Natural killer cell (primary cell): ENCODE data around the gene ANO8. TPM values are rescaled to one million over a fixed set of nuclear protein-coding genes. Genes with fewer than 3 reads are reported as not detected.
A peak's percentile ranks its signal among the peaks of the same experiment; 100 is the strongest.

Experiments used
- ATAC-seq, 3 donors: fragments of 150-1000 bp in 2 of 3; fragments of 200-7000 bp in 1 of 3; cut with Tn5 transposase; 1 replicate in 1 of 3; 2 replicates in 2 of 3; pipeline ENCODE4 v1.10.0; 2021; ENCODE audit warnings: mild to moderate bottlenecking in 2 of 3, moderate library complexity in 2 of 3
- DNase-seq, 2 donors: peaks; one replicate each; pipeline versions ENCODE4 v3.0.0 to v3.0.0-alpha.2; 2013 to 2021; ENCODE audit warnings: mixed read lengths in 1 of 2
- H3K27ac ChIP-seq: one replicate; pipeline ENCODE4 v1.5.1; 2013; ENCODE audit warnings: mild to moderate bottlenecking, low read length
- H3K27me3 ChIP-seq: one replicate; pipeline ENCODE4 v1.6.1; 2013; ENCODE audit warnings: low read length; ENCODE audit not compliant: control insufficient read depth, insufficient read depth
- H3K36me3 ChIP-seq: one replicate; pipeline ENCODE4 v1.6.1; 2013; ENCODE audit warnings: low read length; ENCODE audit not compliant: control insufficient read depth, insufficient read depth
- H3K4me1 ChIP-seq: one replicate; pipeline ENCODE4 v1.6.1; 2013; ENCODE audit warnings: low read length; ENCODE audit not compliant: control insufficient read depth, insufficient read depth
- H3K4me3 ChIP-seq: one replicate; pipeline ENCODE4 v1.5.1; 2013; ENCODE audit warnings: low read length
- H3K9me3 ChIP-seq: one replicate; pipeline ENCODE4 v1.6.1; 2013; ENCODE audit warnings: low read length; ENCODE audit not compliant: control insufficient read depth, insufficient read depth
- H3K27ac Mint-ChIP-seq, 2 donors: one replicate each; pipeline ENCODE4 v1.8.0; 2022; ENCODE audit warnings: mild to moderate bottlenecking in 2 of 2, mixed read lengths in 2 of 2, moderate library complexity in 1 of 2
- H3K27me3 Mint-ChIP-seq, 2 donors: one replicate each; pipeline ENCODE4 v1.8.0; 2022; ENCODE audit warnings: low read depth in 2 of 2, mixed read lengths in 2 of 2
- H3K36me3 Mint-ChIP-seq: one replicate; pipeline ENCODE4 v1.8.0; 2022; ENCODE audit warnings: mixed read lengths
- H3K4me1 Mint-ChIP-seq, 2 donors: one replicate each; pipeline ENCODE4 v1.8.0; 2022; ENCODE audit warnings: mixed read lengths in 2 of 2
- H3K4me3 Mint-ChIP-seq: one replicate; pipeline ENCODE4 v1.8.0; 2022; ENCODE audit warnings: mild to moderate bottlenecking, moderate library complexity, mixed read lengths
- H3K9me3 Mint-ChIP-seq, 2 donors: one replicate each; pipeline ENCODE4 v1.8.0; 2022; ENCODE audit warnings: mixed read lengths in 2 of 2
- WGBS: methylation state at CpG from one replicate; pipeline ENCODE4 v1.1.7; 2013; ENCODE audit warnings: missing lambda C conversion rate; ENCODE audit not compliant: insufficient coverage; 5-methylcytosine and 5-hydroxymethylcytosine counted together
- intact Hi-C: fragments of 100-400 bp; cut with micrococcal nuclease; formaldehyde crosslinking; loops from one replicate; pipeline ENCODE4 v1.14.2; 2022
- total RNA-seq, 4 donors: library from RNA; stranded (reverse); fragments of 120-200 nt in 1 of 4; gene quantifications; one replicate each; pipeline versions ENCODE4 v1.2.3 to v1.2.4, GENCODE V29; 2013 to 2022
- TF ChIP-seq, protein P1 (sequence below): fragments of 200-600 bp; IDR thresholded peaks from one replicate; pipeline ENCODE4 v1.8.0; 2022; ENCODE audit warnings: antibody characterized with exemption

The ANO8 gene
- total RNA-seq, 3 donors from 2014 or later (not counting 1 experiment from before 2014, with no cell fraction given), result 18.5 to 24.7 (median 19.1) TPM

GRCh38 chr19:17332677-17333581 is 1.7 kb downstream of the ANO8 start:
- Histone ChIP-seq H3K27ac (no peak overlapping the region), H3K4me3 (no peak overlapping the region), H3K36me3 (no peaks in the 10 kb centered on the region), H3K27me3 (no peaks in the 10 kb centered on the region), H3K9me3 (no peaks in the 10 kb centered on the region), H3K4me1 (peaks cover 51% of the 10 kb centered on the region)
- Mint-ChIP-seq H3K4me1 (peaks cover 25 to 53% of the 10 kb centered on the region in 2 donors), H3K36me3 (no peaks in the 10 kb centered on the region), H3K27ac (no peak overlapping the region), H3K27me3 (no peaks in the 10 kb centered on the region), H3K9me3 (no peaks in the 10 kb centered on the region), H3K4me3 (peak overlapping the region; percentile 68)
- TF ChIP-seq, protein P1, sequence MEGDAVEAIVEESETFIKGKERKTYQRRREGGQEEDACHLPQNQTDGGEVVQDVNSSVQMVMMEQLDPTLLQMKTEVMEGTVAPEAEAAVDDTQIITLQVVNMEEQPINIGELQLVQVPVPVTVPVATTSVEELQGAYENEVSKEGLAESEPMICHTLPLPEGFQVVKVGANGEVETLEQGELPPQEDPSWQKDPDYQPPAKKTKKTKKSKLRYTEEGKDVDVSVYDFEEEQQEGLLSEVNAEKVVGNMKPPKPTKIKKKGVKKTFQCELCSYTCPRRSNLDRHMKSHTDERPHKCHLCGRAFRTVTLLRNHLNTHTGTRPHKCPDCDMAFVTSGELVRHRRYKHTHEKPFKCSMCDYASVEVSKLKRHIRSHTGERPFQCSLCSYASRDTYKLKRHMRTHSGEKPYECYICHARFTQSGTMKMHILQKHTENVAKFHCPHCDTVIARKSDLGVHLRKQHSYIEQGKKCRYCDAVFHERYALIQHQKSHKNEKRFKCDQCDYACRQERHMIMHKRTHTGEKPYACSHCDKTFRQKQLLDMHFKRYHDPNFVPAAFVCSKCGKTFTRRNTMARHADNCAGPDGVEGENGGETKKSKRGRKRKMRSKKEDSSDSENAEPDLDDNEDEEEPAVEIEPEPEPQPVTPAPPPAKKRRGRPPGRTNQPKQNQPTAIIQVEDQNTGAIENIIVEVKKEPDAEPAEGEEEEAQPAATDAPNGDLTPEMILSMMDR, result no peak
- intact Hi-C loops, result loop anchor here (10.0 kb wide), 1 partner anchor 72 kb away; the partner anchor contains the start of gene BST2
- ATAC-seq (no peak), DNase-seq (peak in 1 of 2 donors; percentile 54)
- WGBS, result 97% methylated on average over 45 of the region's 45 CpGs

DNA sequence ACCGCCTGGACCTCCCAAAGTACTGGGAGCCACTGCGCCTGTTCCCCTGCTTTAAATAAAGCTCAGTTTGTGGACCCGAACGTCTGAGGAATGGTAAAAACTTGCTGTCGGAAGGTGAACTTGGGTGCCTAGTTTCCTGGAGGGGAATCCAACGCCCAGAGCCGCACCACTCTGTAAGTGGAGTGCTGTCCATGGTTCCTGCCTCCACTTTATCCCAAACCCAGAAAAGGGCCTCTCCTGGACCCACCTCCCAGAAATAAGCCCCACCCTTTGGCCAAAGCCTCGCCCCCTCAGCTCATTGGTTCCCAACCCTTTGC is 2.3 kb downstream of the ANO8 start:
- Histone ChIP-seq H3K4me1 (peaks cover 46% of the 10 kb centered on the region), H3K4me3 (no peak overlapping the region), H3K36me3 (no peaks in the 10 kb centered on the region), H3K27me3 (no peaks in the 10 kb centered on the region), H3K9me3 (no peaks in the 10 kb centered on the region), H3K27ac (no peak overlapping the region)
- no peak for ATAC-seq
- TF ChIP-seq, protein P1, result no peak
- H3K9me3 Mint-ChIP-seq, result no peaks in the 10 kb centered on the region
- H3K4me1 Mint-ChIP-seq, result peaks cover 21 to 46% of the 10 kb centered on the region in 2 donors
- DNase-seq, result no peak
- no peaks in the 10 kb centered on the region for H3K27me3 Mint-ChIP-seq
- intact Hi-C loops, result loop anchor here (10.0 kb wide), 1 partner anchor 72 kb away; the partner anchor contains the start of gene BST2
- WGBS, result 94% methylated on average over 8 of the region's 8 CpGs
- H3K4me3 Mint-ChIP-seq, result no peak overlapping the region
- H3K36me3 Mint-ChIP-seq, result no peaks in the 10 kb centered on the region
- H3K27ac Mint-ChIP-seq, result no peak overlapping the region

GRCh38 chr19:17331045-17331558 is 3.6 kb downstream of the ANO8 start:
- DNase-seq (no peak), ATAC-seq (no peak)
- H3K27ac Mint-ChIP-seq, result no peak overlapping the region
- Histone ChIP-seq H3K4me3 (no peak overlapping the region), H3K4me1 (peaks cover 38% of the 10 kb centered on the region), H3K27ac (no peak overlapping the region), H3K27me3 (no peaks in the 10 kb centered on the region), H3K36me3 (no peaks in the 10 kb centered on the region), H3K9me3 (no peaks in the 10 kb centered on the region)
- intact Hi-C loops, result loop anchor here (10.0 kb wide), 1 partner anchor 74 kb away; the partner anchor contains the start of gene BST2
- H3K4me1 Mint-ChIP-seq, result peaks cover 10 to 36% of the 10 kb centered on the region in 2 donors
- no peak overlapping the region for H3K4me3 Mint-ChIP-seq
- no peaks in the 10 kb centered on the region for H3K27me3 Mint-ChIP-seq
- no peaks in the 10 kb centered on the region for H3K9me3 Mint-ChIP-seq
- no peaks in the 10 kb centered on the region for H3K36me3 Mint-ChIP-seq
- TF ChIP-seq, protein P1, result no peak
- WGBS, result 86% methylated on average over 13 of the region's 13 CpGs
